ENCODE measurements around the gene ANKRD13C. TPM values are rescaled to one million over a fixed set of nuclear protein-coding genes. Genes with fewer than 3 reads are reported as not detected.

Gene ANKRD13C
- total and polyA plus RNA-seq, 2 donors (not counting 1 experiment from before 2014, with no cell fraction given), result 19.4 to 30.2 TPM

GRCh38 chr1:70334436-70334835 is 20.1 kb downstream of the ANKRD13C start:
- peaks cover 25% of the 10 kb centered on the region for H3K79me2 ChIP-seq (ENCODE audit: control insufficient read depth, insufficient read depth, low read length)
- H3K9ac ChIP-seq (ENCODE audit: insufficient read depth, low read length), result no peak overlapping the region
- no peak for TF ChIP-seq EZH2 (IDR thresholded peaks at IDR 0.05; ENCODE audit: low read length, missing control alignments)
- TF ChIP-seq CTCF (conservative IDR thresholded peaks at IDR 0.05 in 1 of 2, IDR thresholded peaks at IDR 0.05 in 1 of 2; ENCODE audit: low read depth in 1 of 2, low read length in 2 of 2), result no peak
- no peaks in the 10 kb centered on the region for H3K27me3 ChIP-seq (ENCODE audit: control insufficient read depth, insufficient read depth, low read length)
- no peaks in the 10 kb centered on the region for H4K20me1 ChIP-seq (ENCODE audit: control insufficient read depth, extremely low read depth, insufficient read depth, low read length)
- DNase-seq (ENCODE audit: low read depth in 2 of 2), result no peak
- no peaks in the 10 kb centered on the region for H3K9me3 ChIP-seq (ENCODE audit: control insufficient read depth, insufficient read depth, low read depth, low read length)
- H3K27ac ChIP-seq (ENCODE audit: insufficient read depth, low read length), result no peak overlapping the region
- H3K36me3 ChIP-seq (ENCODE audit: control insufficient read depth, insufficient read depth, low read length), result peaks cover 2% of the 10 kb centered on the region
- H3K4me3 ChIP-seq (replicated peaks in 1 of 4; ENCODE audit: control extremely low read depth in 1 of 4, insufficient read depth in 1 of 4, low read depth in 3 of 4, low read length in 4 of 4), result no peak overlapping the region
- H3K4me1 ChIP-seq (ENCODE audit: control insufficient read depth, extremely low read depth, insufficient read depth, low read length), result no peaks in the 10 kb centered on the region
- no peak overlapping the region for H3K4me2 ChIP-seq (ENCODE audit: extremely low read depth, insufficient read depth, low read length)
- H2AFZ ChIP-seq (ENCODE audit: low read length), result no peak overlapping the region

GRCh38 chr1:70333245-70333644 is 21.3 kb downstream of the ANKRD13C start:
- no peaks in the 10 kb centered on the region for H3K4me1 ChIP-seq (ENCODE audit: control insufficient read depth, extremely low read depth, insufficient read depth, low read length)
- DNase-seq (ENCODE audit: low read depth in 2 of 2), result no peak
- TF ChIP-seq CTCF (conservative IDR thresholded peaks at IDR 0.05 in 1 of 2, IDR thresholded peaks at IDR 0.05 in 1 of 2; ENCODE audit: low read depth in 1 of 2, low read length in 2 of 2) (no peak), EZH2 (IDR thresholded peaks at IDR 0.05; ENCODE audit: low read length, missing control alignments) (no peak)
- H3K27me3 ChIP-seq (ENCODE audit: control insufficient read depth, insufficient read depth, low read length), result no peaks in the 10 kb centered on the region
- H3K4me2 ChIP-seq (ENCODE audit: extremely low read depth, insufficient read depth, low read length), result no peak overlapping the region
- peaks cover 2% of the 10 kb centered on the region for H3K36me3 ChIP-seq (ENCODE audit: control insufficient read depth, insufficient read depth, low read length)
- H4K20me1 ChIP-seq (ENCODE audit: control insufficient read depth, extremely low read depth, insufficient read depth, low read length), result no peaks in the 10 kb centered on the region
- no peaks in the 10 kb centered on the region for H3K9me3 ChIP-seq (ENCODE audit: control insufficient read depth, insufficient read depth, low read depth, low read length)
- no peak overlapping the region for H2AFZ ChIP-seq (ENCODE audit: low read length)
- no peak overlapping the region for H3K27ac ChIP-seq (ENCODE audit: insufficient read depth, low read length)
- no peak overlapping the region for H3K9ac ChIP-seq (ENCODE audit: insufficient read depth, low read length)
- H3K79me2 ChIP-seq (ENCODE audit: control insufficient read depth, insufficient read depth, low read length), result peaks cover 24% of the 10 kb centered on the region
- H3K4me3 ChIP-seq (replicated peaks in 1 of 4; ENCODE audit: control extremely low read depth in 1 of 4, insufficient read depth in 1 of 4, low read depth in 3 of 4, low read length in 4 of 4), result no peak overlapping the region

DNA sequence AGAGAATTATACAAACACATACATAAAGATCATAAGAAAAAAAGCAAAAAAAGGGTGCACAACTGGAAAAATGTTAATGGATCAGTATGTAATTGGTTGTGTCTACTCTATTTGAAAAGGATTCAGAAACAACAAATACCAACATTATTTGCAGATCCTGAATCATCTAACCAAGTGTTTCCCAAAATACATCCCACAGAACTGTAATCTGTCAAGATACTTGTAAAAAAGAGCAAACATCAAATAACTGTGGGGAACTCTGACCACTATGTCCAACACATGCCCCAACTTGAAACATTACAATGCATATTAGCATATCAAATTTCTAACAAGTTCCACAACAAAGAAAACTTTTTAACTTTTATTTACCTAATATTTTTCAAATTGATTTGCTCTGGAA is 22.6 kb downstream of the ANKRD13C start:
- peaks cover 22% of the 10 kb centered on the region for H3K79me2 ChIP-seq (ENCODE audit: control insufficient read depth, insufficient read depth, low read length)

More for the DNA sequence above, 22.6 kb downstream of the ANKRD13C start:
- Histone ChIP-seq H3K27ac (ENCODE audit: insufficient read depth, low read length) (no peak overlapping the region), H3K4me2 (ENCODE audit: extremely low read depth, insufficient read depth, low read length) (no peak overlapping the region), H3K9ac (ENCODE audit: insufficient read depth, low read length) (no peak overlapping the region), H2AFZ (ENCODE audit: low read length) (no peak overlapping the region), H3K9me3 (ENCODE audit: control insufficient read depth, insufficient read depth, low read depth, low read length) (no peaks in the 10 kb centered on the region), H4K20me1 (ENCODE audit: control insufficient read depth, extremely low read depth, insufficient read depth, low read length) (no peaks in the 10 kb centered on the region), H3K4me1 (ENCODE audit: control insufficient read depth, extremely low read depth, insufficient read depth, low read length) (no peaks in the 10 kb centered on the region), H3K4me3 (replicated peaks in 1 of 4; ENCODE audit: control extremely low read depth in 1 of 4, insufficient read depth in 1 of 4, low read depth in 3 of 4, low read length in 4 of 4) (no peak overlapping the region), H3K27me3 (ENCODE audit: control insufficient read depth, insufficient read depth, low read length) (no peaks in the 10 kb centered on the region), H3K36me3 (ENCODE audit: control insufficient read depth, insufficient read depth, low read length) (peaks cover 2% of the 10 kb centered on the region)
- DNase-seq (ENCODE audit: low read depth in 2 of 2), result peak; percentile 5 to 76
- TF ChIP-seq EZH2 (IDR thresholded peaks at IDR 0.05; ENCODE audit: low read length, missing control alignments), result no peak
- no peak for TF ChIP-seq CTCF (conservative IDR thresholded peaks at IDR 0.05 in 1 of 2, IDR thresholded peaks at IDR 0.05 in 1 of 2; ENCODE audit: low read depth in 1 of 2, low read length in 2 of 2)

Data from fibroblast of lung (primary cell).